Stimulated activated CD4-positive, alpha-beta T cell treated with anti-CD3 and anti-CD28 coated beads, Interleukin-4, amount 100 ng/mL, for 24 hours (primary cell): ENCODE data around the gene OXTR.

ENCODE experiments used
- DNase-seq: peaks from one replicate; pipeline ENCODE4 v3.0.0-alpha.2; 2020

The OXTR gene

GRCh38 chr3:8709801-8710507, 59.5 kb downstream of the OXTR start:
- no peak for DNase-seq

DNA sequence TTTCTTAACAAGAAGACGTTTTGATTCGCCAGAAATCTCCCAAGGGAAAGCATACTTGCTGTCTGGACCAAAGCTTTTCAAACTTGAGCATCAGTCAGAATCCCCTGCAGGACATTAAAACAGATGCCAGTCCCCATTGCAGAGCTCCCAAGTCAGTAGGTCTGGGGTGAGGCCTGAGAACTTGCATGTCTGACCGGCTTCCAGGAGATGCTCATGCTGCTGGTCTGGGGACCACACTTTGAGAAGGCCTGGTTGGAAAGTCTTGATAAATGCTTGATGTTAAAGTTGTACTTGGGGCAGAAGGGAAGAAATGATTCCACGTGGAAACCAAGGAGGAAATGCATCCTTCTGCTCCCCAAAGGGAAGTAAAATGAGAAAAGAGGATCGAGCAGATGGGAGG, 60.1 kb downstream of the OXTR start:
- DNase-seq, result no peak

DNA sequence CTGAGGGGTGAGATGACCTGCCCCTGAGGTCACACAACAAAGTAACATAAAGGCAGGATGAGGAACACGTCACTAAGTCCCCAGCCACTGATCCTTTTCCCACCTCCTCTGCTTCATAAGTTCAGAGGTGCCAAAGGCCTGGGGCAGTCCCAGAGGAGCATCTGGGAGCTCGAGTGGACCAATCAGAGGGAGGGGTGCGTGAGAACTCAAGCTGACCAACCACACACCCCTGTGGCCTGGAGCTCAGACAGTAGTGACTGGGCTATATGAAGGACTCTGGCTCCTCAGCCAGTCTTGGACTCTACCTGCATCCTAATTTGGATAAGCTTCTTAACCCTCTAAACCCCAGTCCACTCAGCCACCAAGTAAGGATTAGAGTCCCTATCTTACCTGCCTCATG, 63.8 kb downstream of the OXTR start:
- DNase-seq, result no peak

DNA sequence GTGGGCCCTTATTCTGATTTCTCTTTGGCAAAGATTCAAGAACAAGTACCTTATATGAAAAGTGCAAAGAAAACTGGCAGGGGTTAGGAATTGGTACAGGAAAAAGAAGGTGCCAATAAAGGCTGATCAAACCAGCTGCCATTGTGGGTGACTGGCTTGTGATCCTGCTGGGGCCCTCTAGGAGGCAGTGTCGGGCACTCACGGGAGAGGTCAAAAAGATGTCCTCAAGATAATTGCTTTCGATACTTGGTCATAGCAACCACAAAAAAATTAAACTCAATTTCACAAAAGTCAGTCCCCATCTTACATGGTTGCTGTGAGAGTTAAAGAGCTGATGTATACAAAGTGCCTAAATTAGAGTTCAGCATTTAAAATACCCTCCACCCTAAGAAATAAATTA, 66.9 kb downstream of the OXTR start:
- DNase-seq, result no peak
